ENCODE results near the gene RPLP1. TPM values are rescaled to one million over a fixed set of nuclear protein-coding genes. Genes with fewer than 3 reads are reported as not detected.

Gene RPLP1
- total and polyA plus RNA-seq, 2 of the 8 experiments (the other 6 are each of a cell fraction or from before 2014, with no cell fraction given): 2,089 to 4,387 TPM

DNA sequence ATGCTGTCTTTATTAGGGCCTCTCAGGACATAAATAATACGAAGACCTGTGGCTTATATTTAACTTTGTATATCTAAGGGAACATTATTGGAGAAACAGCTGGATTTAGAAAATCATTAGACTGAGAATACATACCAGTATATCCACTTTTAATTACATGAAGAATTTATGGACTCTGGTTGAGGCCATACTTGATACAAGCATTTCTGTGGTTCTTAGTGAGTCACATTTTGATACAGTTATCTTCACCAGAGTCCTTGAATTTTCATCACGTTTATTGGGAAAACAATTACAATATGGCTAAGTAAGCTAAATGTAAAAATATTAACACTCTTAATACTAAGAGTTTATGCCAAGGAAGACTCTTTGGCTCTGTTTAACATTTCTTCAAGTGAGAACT is 28.6 kb upstream of the RPLP1 start (continued):
- TF ChIP-seq, protein P1, sequence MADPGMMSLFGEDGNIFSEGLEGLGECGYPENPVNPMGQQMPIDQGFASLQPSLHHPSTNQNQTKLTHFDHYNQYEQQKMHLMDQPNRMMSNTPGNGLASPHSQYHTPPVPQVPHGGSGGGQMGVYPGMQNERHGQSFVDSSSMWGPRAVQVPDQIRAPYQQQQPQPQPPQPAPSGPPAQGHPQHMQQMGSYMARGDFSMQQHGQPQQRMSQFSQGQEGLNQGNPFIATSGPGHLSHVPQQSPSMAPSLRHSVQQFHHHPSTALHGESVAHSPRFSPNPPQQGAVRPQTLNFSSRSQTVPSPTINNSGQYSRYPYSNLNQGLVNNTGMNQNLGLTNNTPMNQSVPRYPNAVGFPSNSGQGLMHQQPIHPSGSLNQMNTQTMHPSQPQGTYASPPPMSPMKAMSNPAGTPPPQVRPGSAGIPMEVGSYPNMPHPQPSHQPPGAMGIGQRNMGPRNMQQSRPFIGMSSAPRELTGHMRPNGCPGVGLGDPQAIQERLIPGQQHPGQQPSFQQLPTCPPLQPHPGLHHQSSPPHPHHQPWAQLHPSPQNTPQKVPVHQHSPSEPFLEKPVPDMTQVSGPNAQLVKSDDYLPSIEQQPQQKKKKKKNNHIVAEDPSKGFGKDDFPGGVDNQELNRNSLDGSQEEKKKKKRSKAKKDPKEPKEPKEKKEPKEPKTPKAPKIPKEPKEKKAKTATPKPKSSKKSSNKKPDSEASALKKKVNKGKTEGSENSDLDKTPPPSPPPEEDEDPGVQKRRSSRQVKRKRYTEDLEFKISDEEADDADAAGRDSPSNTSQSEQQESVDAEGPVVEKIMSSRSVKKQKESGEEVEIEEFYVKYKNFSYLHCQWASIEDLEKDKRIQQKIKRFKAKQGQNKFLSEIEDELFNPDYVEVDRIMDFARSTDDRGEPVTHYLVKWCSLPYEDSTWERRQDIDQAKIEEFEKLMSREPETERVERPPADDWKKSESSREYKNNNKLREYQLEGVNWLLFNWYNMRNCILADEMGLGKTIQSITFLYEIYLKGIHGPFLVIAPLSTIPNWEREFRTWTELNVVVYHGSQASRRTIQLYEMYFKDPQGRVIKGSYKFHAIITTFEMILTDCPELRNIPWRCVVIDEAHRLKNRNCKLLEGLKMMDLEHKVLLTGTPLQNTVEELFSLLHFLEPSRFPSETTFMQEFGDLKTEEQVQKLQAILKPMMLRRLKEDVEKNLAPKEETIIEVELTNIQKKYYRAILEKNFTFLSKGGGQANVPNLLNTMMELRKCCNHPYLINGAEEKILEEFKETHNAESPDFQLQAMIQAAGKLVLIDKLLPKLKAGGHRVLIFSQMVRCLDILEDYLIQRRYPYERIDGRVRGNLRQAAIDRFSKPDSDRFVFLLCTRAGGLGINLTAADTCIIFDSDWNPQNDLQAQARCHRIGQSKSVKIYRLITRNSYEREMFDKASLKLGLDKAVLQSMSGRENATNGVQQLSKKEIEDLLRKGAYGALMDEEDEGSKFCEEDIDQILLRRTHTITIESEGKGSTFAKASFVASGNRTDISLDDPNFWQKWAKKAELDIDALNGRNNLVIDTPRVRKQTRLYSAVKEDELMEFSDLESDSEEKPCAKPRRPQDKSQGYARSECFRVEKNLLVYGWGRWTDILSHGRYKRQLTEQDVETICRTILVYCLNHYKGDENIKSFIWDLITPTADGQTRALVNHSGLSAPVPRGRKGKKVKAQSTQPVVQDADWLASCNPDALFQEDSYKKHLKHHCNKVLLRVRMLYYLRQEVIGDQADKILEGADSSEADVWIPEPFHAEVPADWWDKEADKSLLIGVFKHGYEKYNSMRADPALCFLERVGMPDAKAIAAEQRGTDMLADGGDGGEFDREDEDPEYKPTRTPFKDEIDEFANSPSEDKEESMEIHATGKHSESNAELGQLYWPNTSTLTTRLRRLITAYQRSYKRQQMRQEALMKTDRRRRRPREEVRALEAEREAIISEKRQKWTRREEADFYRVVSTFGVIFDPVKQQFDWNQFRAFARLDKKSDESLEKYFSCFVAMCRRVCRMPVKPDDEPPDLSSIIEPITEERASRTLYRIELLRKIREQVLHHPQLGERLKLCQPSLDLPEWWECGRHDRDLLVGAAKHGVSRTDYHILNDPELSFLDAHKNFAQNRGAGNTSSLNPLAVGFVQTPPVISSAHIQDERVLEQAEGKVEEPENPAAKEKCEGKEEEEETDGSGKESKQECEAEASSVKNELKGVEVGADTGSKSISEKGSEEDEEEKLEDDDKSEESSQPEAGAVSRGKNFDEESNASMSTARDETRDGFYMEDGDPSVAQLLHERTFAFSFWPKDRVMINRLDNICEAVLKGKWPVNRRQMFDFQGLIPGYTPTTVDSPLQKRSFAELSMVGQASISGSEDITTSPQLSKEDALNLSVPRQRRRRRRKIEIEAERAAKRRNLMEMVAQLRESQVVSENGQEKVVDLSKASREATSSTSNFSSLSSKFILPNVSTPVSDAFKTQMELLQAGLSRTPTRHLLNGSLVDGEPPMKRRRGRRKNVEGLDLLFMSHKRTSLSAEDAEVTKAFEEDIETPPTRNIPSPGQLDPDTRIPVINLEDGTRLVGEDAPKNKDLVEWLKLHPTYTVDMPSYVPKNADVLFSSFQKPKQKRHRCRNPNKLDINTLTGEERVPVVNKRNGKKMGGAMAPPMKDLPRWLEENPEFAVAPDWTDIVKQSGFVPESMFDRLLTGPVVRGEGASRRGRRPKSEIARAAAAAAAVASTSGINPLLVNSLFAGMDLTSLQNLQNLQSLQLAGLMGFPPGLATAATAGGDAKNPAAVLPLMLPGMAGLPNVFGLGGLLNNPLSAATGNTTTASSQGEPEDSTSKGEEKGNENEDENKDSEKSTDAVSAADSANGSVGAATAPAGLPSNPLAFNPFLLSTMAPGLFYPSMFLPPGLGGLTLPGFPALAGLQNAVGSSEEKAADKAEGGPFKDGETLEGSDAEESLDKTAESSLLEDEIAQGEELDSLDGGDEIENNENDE (IDR thresholded peaks at IDR 0.05; ENCODE audit: insufficient replicate concordance, low read length): no peak
- TF ChIP-seq RFX5 (IDR thresholded peaks at IDR 0.05; ENCODE audit: borderline replicate concordance, low read depth, low read length) (no peak), CEBPB (IDR thresholded peaks at IDR 0.05; ENCODE audit: low read depth, low read length) (no peak), RBBP5 (IDR thresholded peaks at IDR 0.05; ENCODE audit: borderline replicate concordance, low read depth, low read length) (no peak), ASH2L (IDR thresholded peaks at IDR 0.05; ENCODE audit: low read length) (no peak), BACH1 (IDR thresholded peaks at IDR 0.05; ENCODE audit: low read length) (no peak), KDM5A (IDR thresholded peaks at IDR 0.05; ENCODE audit: low read length) (no peak), SIN3A (conservative IDR thresholded peaks at IDR 0.05 in 1 of 2, IDR thresholded peaks at IDR 0.05 in 1 of 2; ENCODE audit: low read depth in 1 of 2, low read length in 2 of 2) (no peak), NRF1 (IDR thresholded peaks at IDR 0.05; ENCODE audit: low read depth, low read length) (no peak), SUZ12 (IDR thresholded peaks at IDR 0.05; ENCODE audit: low read length) (no peak), ZNF274 (IDR thresholded peaks at IDR 0.05; ENCODE audit: borderline replicate concordance, extremely low read depth, low read length) (no peak)
- TF ChIP-seq, protein P2, sequence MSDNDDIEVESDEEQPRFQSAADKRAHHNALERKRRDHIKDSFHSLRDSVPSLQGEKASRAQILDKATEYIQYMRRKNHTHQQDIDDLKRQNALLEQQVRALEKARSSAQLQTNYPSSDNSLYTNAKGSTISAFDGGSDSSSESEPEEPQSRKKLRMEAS (IDR thresholded peaks at IDR 0.05): no peak

Measured in H1 (cell line).